SK-N-SH treated with all-trans-retinoic acid at 6 μM for 48 hours (cell line): Measurements from ENCODE around the gene TCERG1L.

Experiments
- ARNTL ChIP-seq: fragments of 450-650 bp; formaldehyde crosslinking; IDR thresholded peaks from 2 replicates; pipeline ENCODE4 v1.5.0; 2020; ENCODE audit warnings: low read depth, mild to moderate bottlenecking, moderate library complexity, borderline replicate concordance
- BACH2 ChIP-seq: fragments of 250-450 bp; sonication (Bioruptor Pico); IDR thresholded peaks from 2 replicates; pipeline ENCODE4 v1.9.0; 2021; ENCODE audit warnings: mild to moderate bottlenecking, borderline replicate concordance
- ESRRG ChIP-seq: fragments of 250-450 bp; sonication (Bioruptor Pico); IDR thresholded peaks from 2 replicates; pipeline ENCODE4 v1.6.1; 2021; ENCODE audit warnings: mild to moderate bottlenecking
- PATZ1 ChIP-seq: fragments of 250-450 bp; sonication (Bioruptor Pico); IDR thresholded peaks from 2 replicates; pipeline ENCODE4 v1.8.0; 2020; ENCODE audit warnings: mild to moderate bottlenecking, moderate library complexity, borderline replicate concordance
- PPARA ChIP-seq: fragments of 250-450 bp; sonication (Bioruptor Pico); IDR thresholded peaks from 2 replicates; pipeline ENCODE4 v1.5.0; 2020; ENCODE audit warnings: mild to moderate bottlenecking, borderline replicate concordance
- RARB ChIP-seq: fragments of 250-450 bp; sonication (Bioruptor Pico); IDR thresholded peaks from 2 replicates; pipeline ENCODE4 v1.8.0; 2021; ENCODE audit warnings: mild to moderate bottlenecking, moderate library complexity
- ZC3H10 ChIP-seq: fragments of 250-450 bp; sonication (Bioruptor Pico); IDR thresholded peaks from 2 replicates; pipeline ENCODE4 v1.5.1; 2021; ENCODE audit warnings: mild to moderate bottlenecking, moderate library complexity
- ZFP3 ChIP-seq: fragments of 250-450 bp; sonication (Bioruptor Pico); IDR thresholded peaks from 2 replicates; pipeline ENCODE4 v1.5.0; 2020; ENCODE audit warnings: mild to moderate bottlenecking, moderate library complexity
- ZFP30 ChIP-seq: fragments of 450-650 bp; formaldehyde crosslinking; IDR thresholded peaks from 2 replicates; pipeline ENCODE4 v1.5.0; 2022; ENCODE audit warnings: mild to moderate bottlenecking, moderate library complexity
- ZNF70 ChIP-seq: fragments of 450-650 bp; formaldehyde crosslinking; IDR thresholded peaks from 2 replicates; pipeline ENCODE4 v1.5.0; 2020; ENCODE audit warnings: mild to moderate bottlenecking, moderate library complexity

GRCh38 chr10:131180740-131181415 lies 130.6 kb downstream of the TCERG1L start:
- TF ChIP-seq ZFP3 (CRISPR knock-in tag): no peak
- TF ChIP-seq PPARA (CRISPR knock-in tag): no peak
- TF ChIP-seq PATZ1 (CRISPR knock-in tag): no peak
- no peak for TF ChIP-seq ZC3H10 (CRISPR knock-in tag)
- TF ChIP-seq ESRRG (CRISPR knock-in tag): no peak
- TF ChIP-seq ARNTL: no peak
- no peak for TF ChIP-seq ZFP30 (CRISPR knock-in tag)
- TF ChIP-seq RARB (CRISPR knock-in tag): no peak
- no peak for TF ChIP-seq ZNF70 (CRISPR knock-in tag)
- TF ChIP-seq BACH2: no peak
